Measurements from ENCODE around the gene PPARA.

GRCh38 chr22:46147061-46147460, 3.3 kb upstream of the PPARA start:
- TF ChIP-seq CTCF (conservative IDR thresholded peaks at IDR 0.05; ENCODE audit: low read length) (no peak), EZH2phosphoT487 (IDR thresholded peaks at IDR 0.05; ENCODE audit: borderline replicate concordance, low read depth, low read length) (no peak)
